ENCODE results near the gene RAB21.

The RAB21 gene

GRCh38 chr12:71754461-71755145 lies at the start of gene RAB21:
TSS of gene RAB21 (plus strand) at chr12:71754863. CDS start at chr12:71755130, 267 bp downstream.
- peak; percentile 98 for DNase-seq

DNA sequence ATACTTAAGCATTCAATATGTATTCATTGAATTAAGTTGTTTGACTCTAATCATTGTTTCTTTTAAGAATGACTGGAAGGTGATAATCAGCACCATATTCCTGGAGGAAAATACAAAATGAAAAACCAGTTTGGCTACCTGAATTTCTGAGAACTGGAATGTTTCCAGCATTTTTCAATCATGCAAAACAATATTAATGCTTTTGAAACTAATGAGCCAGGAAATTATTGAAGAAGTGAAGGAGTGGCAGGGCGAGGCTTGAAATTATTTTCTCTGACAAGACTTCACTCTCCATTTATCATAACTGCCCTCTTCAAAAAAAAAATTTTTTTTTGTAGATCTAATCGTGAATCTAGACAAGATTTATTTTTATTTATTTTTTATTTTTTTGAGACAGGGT lies 49.7 kb upstream of the RAB21 start:
- DNase-seq, result no peak

GRCh38 chr12:71708658-71709057 lies 46.0 kb upstream of the RAB21 start:
- no peak for DNase-seq

DNA sequence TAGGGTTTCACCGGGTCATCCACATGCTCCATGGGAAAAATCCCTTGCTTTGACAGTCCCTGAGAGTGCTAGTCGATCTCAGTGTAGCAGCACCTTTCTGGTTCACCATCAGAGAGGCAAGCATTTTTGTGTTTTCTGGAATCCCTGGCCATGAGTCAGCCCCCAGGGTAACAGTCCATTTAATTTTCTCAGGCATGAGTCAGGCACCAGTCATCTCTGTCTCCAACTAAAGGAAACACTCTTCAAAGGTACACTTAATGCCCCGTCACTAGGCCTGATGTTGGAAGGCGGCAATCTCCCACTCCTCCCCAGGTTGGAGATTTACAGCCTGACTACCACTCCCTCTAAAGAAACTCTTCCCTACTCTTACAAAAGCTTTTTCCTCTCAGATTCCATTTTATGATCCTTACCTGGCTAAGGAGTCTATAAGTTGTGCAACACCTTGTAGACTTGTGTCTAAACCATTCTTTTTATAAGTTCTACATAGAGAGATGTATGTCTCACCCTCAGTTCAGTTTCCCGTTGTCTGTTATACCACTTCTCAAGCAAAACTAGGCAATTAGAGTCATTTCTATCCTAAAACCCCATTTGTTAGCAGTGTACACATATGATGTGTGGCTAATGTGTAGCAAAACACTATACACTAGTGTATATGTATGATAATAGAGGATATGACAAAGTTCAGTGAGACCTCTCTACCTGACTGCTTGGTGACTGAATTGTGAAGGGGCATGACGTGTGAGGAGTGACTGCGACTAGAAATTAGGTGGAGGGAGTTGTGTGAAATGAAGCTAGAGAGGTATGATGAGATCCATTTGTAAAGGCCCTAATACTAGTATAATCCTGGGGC lies 44.2 kb upstream of the RAB21 start:
- no peak for DNase-seq

DNA sequence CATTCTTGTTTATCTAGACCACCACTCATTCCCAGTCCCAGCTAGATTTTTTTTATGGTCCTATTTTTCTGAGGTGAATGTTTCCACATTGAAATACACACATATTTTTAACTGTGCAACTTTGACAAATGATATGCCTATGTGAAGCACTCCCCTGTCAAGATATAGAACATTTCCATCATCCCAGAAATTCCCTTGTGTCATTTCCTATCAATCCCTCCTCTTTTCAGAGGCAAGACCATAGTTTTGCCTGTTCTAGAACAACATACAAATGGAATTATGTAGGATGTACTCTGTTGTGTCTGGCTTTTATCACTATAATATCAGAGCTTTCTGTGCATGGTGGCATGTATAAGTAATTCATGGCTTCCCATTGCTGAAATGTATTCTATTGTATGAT lies 36.1 kb upstream of the RAB21 start:
- DNase-seq, result no peak

- no peak for DNase-seq
These were observed 34.9 kb upstream of the RAB21 start for GRCh38 chr12:71719647-71720370.

GRCh38 chr12:71721783-71722505 lies 32.7 kb upstream of the RAB21 start:
- DNase-seq, result no peak

GRCh38 chr12:71725011-71725410 lies 29.7 kb upstream of the RAB21 start:
- no peak for DNase-seq

DNA sequence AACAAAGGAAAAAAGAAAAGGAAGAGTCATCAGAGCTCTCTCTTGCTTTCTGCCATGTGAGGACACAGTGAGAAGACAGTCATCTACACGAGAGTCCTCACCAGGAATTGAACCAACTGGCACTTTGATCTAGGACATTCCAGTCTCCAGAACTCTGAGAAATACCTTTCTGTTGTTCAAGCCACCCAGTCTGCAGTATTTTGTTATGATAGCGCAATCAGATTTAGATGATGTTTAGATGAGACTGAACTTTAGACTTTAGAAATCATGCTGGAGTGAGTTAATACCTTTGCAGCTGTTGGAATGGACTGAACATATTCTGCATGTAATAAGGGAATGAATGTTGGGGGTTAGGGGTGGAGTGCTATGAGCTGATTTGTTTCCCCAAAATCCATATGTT lies 28.1 kb upstream of the RAB21 start:
- no peak for DNase-seq

- DNase-seq, result no peak
These were observed 26.7 kb upstream of the RAB21 start for GRCh38 chr12:71727958-71728357.

DNA sequence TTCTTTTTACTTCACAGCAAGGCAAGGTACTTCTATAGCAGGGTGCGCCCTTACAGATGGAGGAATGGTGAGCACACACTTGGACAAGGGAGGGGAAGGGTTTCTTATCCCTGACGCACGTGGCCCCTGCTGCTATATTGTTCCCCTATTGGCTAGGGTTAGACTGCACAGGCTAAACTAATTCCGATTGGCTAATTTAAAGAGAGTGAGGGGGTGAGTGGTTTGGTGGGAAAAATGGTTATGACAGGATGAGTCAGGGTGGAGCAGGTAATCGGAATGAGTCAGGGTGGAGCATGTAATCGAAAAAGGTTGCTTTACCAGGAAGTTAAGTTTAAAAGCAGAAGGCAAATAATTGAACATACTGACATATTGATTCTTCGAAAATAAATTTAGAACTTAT lies 23.7 kb upstream of the RAB21 start:
- DNase-seq, result no peak

- DNase-seq, result no peak
These were observed 23.0 kb upstream of the RAB21 start for GRCh38 chr12:71731439-71732356.

DNA sequence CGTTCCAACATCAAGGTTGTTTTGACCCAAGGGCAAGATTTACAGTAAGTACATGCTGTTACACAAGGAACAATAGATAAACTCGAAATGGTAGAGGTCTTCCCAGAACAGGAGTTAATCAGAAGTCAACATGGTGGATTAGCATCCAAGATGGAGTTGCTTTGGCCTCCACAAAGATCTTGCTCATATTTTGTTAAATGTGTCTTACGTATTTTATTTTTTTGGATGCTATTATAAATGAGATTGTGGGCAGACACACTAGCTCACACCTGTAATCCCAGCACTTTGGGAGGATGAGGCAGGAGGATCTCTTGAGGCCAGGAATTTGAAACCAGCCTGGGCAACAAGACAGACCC lies 22.3 kb upstream of the RAB21 start:
- no peak for DNase-seq

DNA sequence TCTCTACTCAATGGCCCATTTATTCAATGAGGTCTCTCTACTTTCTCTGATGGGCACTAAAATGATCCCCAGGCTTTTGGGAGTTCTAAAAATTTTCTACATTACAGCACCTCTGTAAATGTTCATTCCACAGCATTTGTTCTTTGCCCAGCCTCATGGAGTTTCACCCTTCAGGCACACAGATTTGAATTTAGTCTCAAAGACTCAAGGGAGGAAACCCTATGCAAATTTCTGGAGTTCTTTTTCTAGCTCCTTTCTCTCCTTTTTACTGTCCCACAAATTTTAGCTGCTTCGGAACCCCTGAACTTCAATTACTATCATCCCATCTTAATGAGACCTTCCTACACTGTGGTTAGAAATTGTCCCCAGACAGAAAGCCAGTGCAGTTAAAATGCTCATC lies 17.5 kb upstream of the RAB21 start:
- no peak for DNase-seq

DNA sequence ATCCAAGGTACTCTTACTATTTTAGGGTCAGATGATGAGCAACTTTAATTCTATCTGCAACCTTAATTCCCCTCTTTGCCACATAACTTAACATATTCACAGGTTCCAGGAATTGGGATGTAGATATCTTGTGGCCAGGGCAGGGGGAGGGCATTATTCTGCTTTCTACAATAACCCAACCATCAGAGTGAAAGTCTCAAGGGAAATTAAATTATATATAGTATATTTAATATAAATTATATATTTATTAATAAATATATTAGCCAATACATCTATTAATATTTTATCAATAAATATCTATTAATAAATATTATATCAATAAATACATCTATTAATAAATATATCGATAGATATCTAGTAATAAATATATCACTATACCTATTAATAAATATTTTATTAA lies 11.7 kb upstream of the RAB21 start:
- no peak for DNase-seq

GRCh38 chr12:71744522-71745300 lies 10.0 kb upstream of the RAB21 start:
- no peak for DNase-seq

- peak; percentile 72 for DNase-seq
These were observed 7.6 kb upstream of the RAB21 start for GRCh38 chr12:71746974-71747611.

GRCh38 chr12:71748081-71748850 lies 6.4 kb upstream of the RAB21 start:
- DNase-seq, result no peak

- no peak for DNase-seq
These were observed 5.0 kb upstream of the RAB21 start for GRCh38 chr12:71749666-71750065.

GRCh38 chr12:71752891-71753290 lies 1.8 kb upstream of the RAB21 start:
- no peak for DNase-seq

Measured in NCI-H2227 treated with DMSO at 0.1 percent for 48 hours (cell line).